Endothelial cell (in vitro differentiated cells): ENCODE data around the gene GRM7. TPM values are rescaled to one million over a fixed set of nuclear protein-coding genes. Genes with fewer than 3 reads are reported as not detected.

Experiments
- DNase-seq: peaks from one replicate; pipeline ENCODE4 v3.0.0; 2021; ENCODE audit warnings: low spot score
- H3K27ac Mint-ChIP-seq: one replicate; pipeline ENCODE4 v1.8.0; 2021; ENCODE audit warnings: mixed read lengths, inconsistent platforms; ENCODE audit not compliant: unreplicated experiment
- H3K27me3 Mint-ChIP-seq: one replicate; pipeline ENCODE4 v1.8.0; 2021; ENCODE audit warnings: mild to moderate bottlenecking, moderate library complexity, mixed read lengths, inconsistent platforms; ENCODE audit not compliant: unreplicated experiment
- H3K36me3 Mint-ChIP-seq: one replicate; pipeline ENCODE4 v1.8.0; 2021; ENCODE audit warnings: mild to moderate bottlenecking, low read depth, mixed read lengths, inconsistent platforms; ENCODE audit not compliant: unreplicated experiment
- H3K4me1 Mint-ChIP-seq: one replicate; pipeline ENCODE4 v1.8.0; 2021; ENCODE audit warnings: mild to moderate bottlenecking, mixed read lengths, inconsistent platforms; ENCODE audit not compliant: unreplicated experiment
- H3K4me3 Mint-ChIP-seq: one replicate; pipeline ENCODE4 v1.8.0; 2021; ENCODE audit warnings: mild to moderate bottlenecking, mixed read lengths, inconsistent platforms; ENCODE audit not compliant: unreplicated experiment
- H3K9me3 Mint-ChIP-seq: one replicate; pipeline ENCODE4 v1.8.0; 2021; ENCODE audit warnings: mixed read lengths, inconsistent platforms; ENCODE audit not compliant: unreplicated experiment
- total RNA-seq: library from RNA; stranded (reverse); fragmentation: NEBNext Ultra II Directional; extraction: Animal tissue kit (Norgen Biotek cat#: 25700); gene quantifications from one replicate; pipeline ENCODE4 v1.2.1, GENCODE V29; 2021; ENCODE audit not compliant: unreplicated experiment
- TF ChIP-seq, protein P1 (sequence below): fragments of 200-600 bp; sonication (generic); IDR thresholded peaks from one replicate; pipeline ENCODE4 v1.5.0; 2021; ENCODE audit warnings: antibody characterized with exemption; ENCODE audit not compliant: unreplicated experiment

GRM7 gene
- total RNA-seq, 1 donor from 2014 or later, result 0.18 TPM

GRCh38 chr3:7025581-7026300 lies 164.8 kb downstream of the GRM7 start:
- Mint-ChIP-seq H3K4me3 (no peak overlapping the region), H3K4me1 (no peaks in the 10 kb centered on the region), H3K27ac (no peak overlapping the region), H3K9me3 (no peaks in the 10 kb centered on the region), H3K36me3 (peaks cover 5% of the 10 kb centered on the region), H3K27me3 (no peaks in the 10 kb centered on the region)
- DNase-seq, result no peak
- TF ChIP-seq, protein P1, sequence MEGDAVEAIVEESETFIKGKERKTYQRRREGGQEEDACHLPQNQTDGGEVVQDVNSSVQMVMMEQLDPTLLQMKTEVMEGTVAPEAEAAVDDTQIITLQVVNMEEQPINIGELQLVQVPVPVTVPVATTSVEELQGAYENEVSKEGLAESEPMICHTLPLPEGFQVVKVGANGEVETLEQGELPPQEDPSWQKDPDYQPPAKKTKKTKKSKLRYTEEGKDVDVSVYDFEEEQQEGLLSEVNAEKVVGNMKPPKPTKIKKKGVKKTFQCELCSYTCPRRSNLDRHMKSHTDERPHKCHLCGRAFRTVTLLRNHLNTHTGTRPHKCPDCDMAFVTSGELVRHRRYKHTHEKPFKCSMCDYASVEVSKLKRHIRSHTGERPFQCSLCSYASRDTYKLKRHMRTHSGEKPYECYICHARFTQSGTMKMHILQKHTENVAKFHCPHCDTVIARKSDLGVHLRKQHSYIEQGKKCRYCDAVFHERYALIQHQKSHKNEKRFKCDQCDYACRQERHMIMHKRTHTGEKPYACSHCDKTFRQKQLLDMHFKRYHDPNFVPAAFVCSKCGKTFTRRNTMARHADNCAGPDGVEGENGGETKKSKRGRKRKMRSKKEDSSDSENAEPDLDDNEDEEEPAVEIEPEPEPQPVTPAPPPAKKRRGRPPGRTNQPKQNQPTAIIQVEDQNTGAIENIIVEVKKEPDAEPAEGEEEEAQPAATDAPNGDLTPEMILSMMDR, result no peak

- Mint-ChIP-seq H3K4me3 (no peak overlapping the region), H3K4me1 (no peaks in the 10 kb centered on the region), H3K27me3 (no peaks in the 10 kb centered on the region), H3K36me3 (no peaks in the 10 kb centered on the region), H3K9me3 (no peaks in the 10 kb centered on the region), H3K27ac (no peak overlapping the region)
- TF ChIP-seq, protein P1, result no peak
- DNase-seq, result no peak
These were observed 168.6 kb downstream of the GRM7 start for GRCh38 chr3:7029562-7029961.

GRCh38 chr3:7038394-7038793 lies 177.5 kb downstream of the GRM7 start:
- H3K27ac Mint-ChIP-seq, result no peak overlapping the region
- H3K4me1 Mint-ChIP-seq, result no peaks in the 10 kb centered on the region
- no peaks in the 10 kb centered on the region for H3K27me3 Mint-ChIP-seq
- H3K4me3 Mint-ChIP-seq, result no peak overlapping the region
- H3K36me3 Mint-ChIP-seq, result no peaks in the 10 kb centered on the region
- TF ChIP-seq, protein P1, result no peak
- peaks cover 8% of the 10 kb centered on the region for H3K9me3 Mint-ChIP-seq
- DNase-seq, result no peak

DNA sequence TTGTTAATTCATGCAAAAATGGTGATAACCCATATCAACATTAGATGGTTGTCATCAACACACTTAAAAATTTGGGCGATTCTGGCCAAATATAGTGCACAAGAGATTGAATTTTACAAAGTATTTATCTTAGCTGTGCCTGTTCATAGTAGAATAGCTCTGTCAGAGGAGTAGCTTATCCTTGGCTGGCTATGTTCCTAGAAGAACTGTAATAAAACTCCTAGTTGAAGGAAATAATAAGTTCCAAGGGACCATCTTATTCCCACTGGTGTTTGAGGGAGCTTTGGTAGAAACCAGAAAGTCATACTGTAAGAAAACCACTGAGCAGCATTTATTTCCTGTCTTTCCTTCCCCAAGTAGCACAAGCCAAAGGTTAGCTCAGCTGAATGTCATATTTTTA lies 201.8 kb downstream of the GRM7 start:
- Mint-ChIP-seq H3K36me3 (no peaks in the 10 kb centered on the region), H3K4me1 (no peaks in the 10 kb centered on the region), H3K4me3 (no peak overlapping the region), H3K27me3 (peaks cover 6% of the 10 kb centered on the region), H3K9me3 (no peaks in the 10 kb centered on the region), H3K27ac (no peak overlapping the region)
- no peak for DNase-seq
- TF ChIP-seq, protein P1, result no peak

DNA sequence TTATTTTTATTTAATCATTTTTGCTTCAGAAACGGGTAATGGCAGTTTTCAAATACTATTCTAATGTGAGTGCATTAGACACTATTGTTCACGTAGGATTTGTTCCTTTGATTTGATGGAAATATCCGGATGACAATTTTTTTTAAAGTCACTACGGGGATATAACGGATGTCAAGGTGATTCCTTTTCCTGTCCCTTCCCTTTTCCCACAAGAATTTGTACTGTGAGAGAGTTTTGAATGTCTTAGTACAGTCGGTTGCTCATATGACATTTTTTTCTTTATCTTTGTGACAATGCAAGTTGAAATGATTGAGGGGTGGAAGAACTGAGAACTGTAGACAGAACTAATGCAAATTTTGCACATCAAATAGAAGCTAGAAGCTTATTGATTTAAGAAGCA lies 209.5 kb downstream of the GRM7 start:
- no peaks in the 10 kb centered on the region for H3K36me3 Mint-ChIP-seq
- peaks cover 9% of the 10 kb centered on the region for H3K9me3 Mint-ChIP-seq
- no peaks in the 10 kb centered on the region for H3K4me1 Mint-ChIP-seq
- no peak overlapping the region for H3K4me3 Mint-ChIP-seq
- no peak overlapping the region for H3K27ac Mint-ChIP-seq
- DNase-seq, result no peak
- TF ChIP-seq, protein P1, result no peak
- peaks cover 6% of the 10 kb centered on the region for H3K27me3 Mint-ChIP-seq
